ENCODE data around the gene IFNL3. TPM values are rescaled to one million over a fixed set of nuclear protein-coding genes. Genes with fewer than 3 reads are reported as not detected.
"Not testable (repeated sequence)": the region's sequence is repeated elsewhere in the genome, so short reads cannot be mapped to it uniquely, and the experiment has no call there.

Gene IFNL3
- total RNA-seq, 1 experiment from 2014 or later = not detected

- Mint-ChIP-seq H3K9me3 (peaks cover 19% of the 10 kb centered on the region), H3K27me3 (ENCODE audit: low read depth) (peaks cover 52% of the 10 kb centered on the region)
- POLR2A ChIA-PET; H3K36me3 Mint-ChIP-seq; H3K27ac Mint-ChIP-seq; H3K4me1 Mint-ChIP-seq; ATAC-seq; DNase-seq (ENCODE audit: low spot score); H3K4me3 Mint-ChIP-seq: not testable (repeated sequence)
- CTCF ChIA-PET = interaction anchor here (0.9 kb wide), 1 partner anchor 123 kb away, joined by 7 read pairs; the partner anchor contains the start of gene SAMD4B
These were observed 25.7 kb downstream of the IFNL3 start for GRCh38 chr19:39219108-39219507.

- H3K4me1 Mint-ChIP-seq = no peaks in the 10 kb centered on the region
- TF ChIP-seq SOX15 (CRISPR knock-in tag; IDR thresholded peaks at IDR 0.05) = no peak
- no peak for TF ChIP-seq FOXK1 (CRISPR knock-in tag; IDR thresholded peaks at IDR 0.05)
- no peak for TF ChIP-seq MLX (CRISPR knock-in tag; IDR thresholded peaks at IDR 0.05)
- TF ChIP-seq ZNF219 (CRISPR knock-in tag; IDR thresholded peaks at IDR 0.05; ENCODE audit: borderline replicate concordance) = no peak
- TF ChIP-seq ZNF416 (CRISPR knock-in tag; IDR thresholded peaks at IDR 0.05) = no peak
- no peak for TF ChIP-seq ZNF532 (CRISPR knock-in tag; IDR thresholded peaks at IDR 0.05; ENCODE audit: borderline replicate concordance)
- no peak for TF ChIP-seq SMAD4 (CRISPR knock-in tag; IDR thresholded peaks at IDR 0.05)
- TF ChIP-seq TEAD1 (CRISPR knock-in tag; IDR thresholded peaks at IDR 0.05) = no peak
- TF ChIP-seq PRDM15 (CRISPR knock-in tag; IDR thresholded peaks at IDR 0.05) = no peak
- TF ChIP-seq CREM (CRISPR knock-in tag; IDR thresholded peaks at IDR 0.05) = no peak
- TF ChIP-seq ZNF263 (CRISPR knock-in tag; IDR thresholded peaks at IDR 0.05; ENCODE audit: low read depth) = no peak
- TF ChIP-seq ZNF232 (CRISPR knock-in tag; IDR thresholded peaks at IDR 0.05) = no peak
- TF ChIP-seq E2F1 (CRISPR knock-in tag; IDR thresholded peaks at IDR 0.05) = no peak
- no peak for TF ChIP-seq PREB (CRISPR knock-in tag; IDR thresholded peaks at IDR 0.05; ENCODE audit: borderline replicate concordance)
- peaks cover 47% of the 10 kb centered on the region for H3K27me3 Mint-ChIP-seq (ENCODE audit: low read depth)
- no peak overlapping the region for H3K27ac Mint-ChIP-seq
- no peak overlapping the region for H3K4me3 Mint-ChIP-seq
- no peak for DNase-seq (ENCODE audit: low spot score)
- ChIA-PET CTCF (interaction anchor here (0.6 to 0.9 kb wide), 2 partner anchors 96 to 124 kb away, joined by 3 to 7 read pairs; partner anchors contain the start of gene SAMD4B), POLR2A (no interaction called here)
- peaks cover 19% of the 10 kb centered on the region for H3K9me3 Mint-ChIP-seq
- peaks cover 4% of the 10 kb centered on the region; the same call in 1 of the 2 replicates for H3K36me3 Mint-ChIP-seq
- ATAC-seq = no peak
These were observed 26.4 kb downstream of the IFNL3 start for GRCh38 chr19:39218230-39219007.
